ENCODE results near the gene SERPINB5. TPM values are rescaled to one million over a fixed set of nuclear protein-coding genes. Genes with fewer than 3 reads are reported as not detected.

Gene SERPINB5
- total RNA-seq, 5 donors from 2014 or later (not counting 1 experiment from before 2014, with no cell fraction given): not detected

DNA sequence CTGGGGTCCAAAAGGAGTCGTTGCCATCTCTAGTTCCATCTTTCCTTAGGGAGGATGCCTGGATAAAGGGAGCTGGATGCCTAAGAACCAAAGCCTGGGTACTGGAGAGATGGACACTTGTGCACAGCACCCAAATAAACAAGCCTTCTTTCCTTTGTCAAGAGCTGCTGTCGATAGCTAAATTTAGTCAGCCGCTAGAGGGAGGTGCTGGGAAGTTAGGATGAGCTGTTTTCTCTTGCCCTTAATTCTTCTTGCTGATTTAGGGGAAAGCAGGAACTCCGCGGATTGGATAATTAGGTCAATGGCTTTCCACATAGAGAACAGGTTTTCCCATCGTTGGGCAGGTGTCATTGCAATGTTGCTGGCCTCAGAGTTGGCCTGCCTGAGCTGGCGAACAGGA lies 34.5 kb downstream of the SERPINB5 start:
- Mint-ChIP-seq H3K4me1 (peaks cover 0 to 5% (median 0%) of the 10 kb centered on the region in 3 donors), H3K27me3 (peaks cover 36 to 37% of the 10 kb centered on the region in 2 donors), H3K36me3 (no peaks in the 10 kb centered on the region), H3K27ac (no peak overlapping the region), H3K9me3 (no peaks in the 10 kb centered on the region), H3K4me3 (no peak overlapping the region)
- no peaks in the 10 kb centered on the region for H3K4me1 ChIP-seq (ENCODE audit: control insufficient read depth in 1 of 2, extremely low read depth in 1 of 2, insufficient read depth in 2 of 2, low read length in 2 of 2)
- H3K27me3 ChIP-seq (replicated peaks in 1 of 2; ENCODE audit: control insufficient read depth in 2 of 2, extremely low read depth in 1 of 2, insufficient read depth in 2 of 2, low read length in 1 of 2): no peaks in the 10 kb centered on the region
- H3K9me3 ChIP-seq: no peaks in the 10 kb centered on the region
- H3K4me3 ChIP-seq (ENCODE audit: control insufficient read depth in 1 of 2, extremely low read depth in 1 of 2, low read length in 1 of 2): no peak overlapping the region
- ATAC-seq (replicated peaks in 1 of 4): no peak
- ChIA-PET POLR2A (no interaction called here), CTCF (interaction anchor here (0.6 to 1.1 kb wide), 4 partner anchors 9 to 255 kb away, joined by 3 to 4 read pairs (median 3); no protein-coding TSS in a partner anchor)
- H3K27ac ChIP-seq (ENCODE audit: low read length): no peak overlapping the region
- H3K36me3 ChIP-seq (ENCODE audit: control insufficient read depth in 2 of 2, extremely low read depth in 1 of 2, insufficient read depth in 1 of 2, low read length in 1 of 2): no peaks in the 10 kb centered on the region
- 78% methylated on average over 2 of the region's 7 CpGs for WGBS (ENCODE audit: insufficient coverage)
- DNase-seq: peak in 1 of 35 experiments; percentile 12

- H3K27me3 ChIP-seq (replicated peaks in 1 of 2; ENCODE audit: control insufficient read depth in 2 of 2, extremely low read depth in 1 of 2, insufficient read depth in 2 of 2, low read length in 1 of 2): peaks cover 0 to 2% of the 10 kb centered on the region in 2 experiments
- Mint-ChIP-seq H3K36me3 (no peaks in the 10 kb centered on the region), H3K4me3 (no peak overlapping the region), H3K9me3 (no peaks in the 10 kb centered on the region), H3K27me3 (peaks cover 25 to 39% of the 10 kb centered on the region in 2 donors), H3K27ac (no peak overlapping the region), H3K4me1 (peaks cover 2 to 6% (median 3%) of the 10 kb centered on the region in 3 donors)
- no peaks in the 10 kb centered on the region for H3K4me1 ChIP-seq (ENCODE audit: control insufficient read depth in 1 of 2, extremely low read depth in 1 of 2, insufficient read depth in 2 of 2, low read length in 2 of 2)
- no peak overlapping the region for H3K27ac ChIP-seq (ENCODE audit: low read length)
- ATAC-seq (replicated peaks in 1 of 4) (no peak), DNase-seq (no peak)
- ChIA-PET POLR2A (no interaction called here), CTCF (interaction anchor here in 1 of 2 donors (1.1 kb wide), 1 partner anchor 12 kb away, joined by 3 read pairs; no protein-coding TSS in a partner anchor)
- no peaks in the 10 kb centered on the region for H3K9me3 ChIP-seq
- WGBS (ENCODE audit: insufficient coverage): no CpG with 5 or more reads among the region's 6 CpGs
- H3K4me3 ChIP-seq (ENCODE audit: control insufficient read depth in 1 of 2, extremely low read depth in 1 of 2, low read length in 1 of 2): no peak overlapping the region
- no peaks in the 10 kb centered on the region for H3K36me3 ChIP-seq (ENCODE audit: control insufficient read depth in 2 of 2, extremely low read depth in 1 of 2, insufficient read depth in 1 of 2, low read length in 1 of 2)
Measured at GRCh38 chr18:63514326-63514725, 37.6 kb downstream of the SERPINB5 start.

- no peaks in the 10 kb centered on the region for H3K36me3 Mint-ChIP-seq
- H3K4me1 Mint-ChIP-seq: peaks cover 2 to 6% (median 3%) of the 10 kb centered on the region in 3 donors
- no peak overlapping the region for H3K4me3 ChIP-seq (ENCODE audit: control insufficient read depth in 1 of 2, extremely low read depth in 1 of 2, low read length in 1 of 2)
Measured at GRCh38 chr18:63514888-63515678, 38.3 kb downstream of the SERPINB5 start.

DNA sequence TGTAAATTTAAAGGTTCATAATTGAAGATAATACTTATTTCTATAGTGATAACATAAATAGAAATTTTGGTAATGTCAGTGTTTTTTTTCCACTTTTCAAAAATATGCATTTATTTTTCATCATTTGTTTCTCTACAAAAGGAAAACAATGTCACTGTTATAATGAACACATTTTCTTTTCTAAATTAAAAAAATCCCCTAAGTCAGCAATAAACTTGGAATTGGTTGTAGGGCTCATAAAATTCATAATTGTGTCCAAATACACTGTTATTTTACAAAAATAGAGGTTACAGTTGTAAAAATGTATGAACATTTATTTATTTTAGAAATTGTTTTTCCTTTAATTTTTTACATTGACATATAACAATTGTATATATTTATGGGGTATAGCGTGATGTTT lies 39.0 kb downstream of the SERPINB5 start:
- peaks cover 27 to 33% of the 10 kb centered on the region in 2 donors for H3K27me3 Mint-ChIP-seq
- no peak overlapping the region for H3K27ac ChIP-seq (ENCODE audit: low read length)
- no peaks in the 10 kb centered on the region for H3K9me3 ChIP-seq
- H3K36me3 ChIP-seq (ENCODE audit: control insufficient read depth in 2 of 2, extremely low read depth in 1 of 2, insufficient read depth in 1 of 2, low read length in 1 of 2): no peaks in the 10 kb centered on the region
- H3K4me3 ChIP-seq (ENCODE audit: control insufficient read depth in 1 of 2, extremely low read depth in 1 of 2, low read length in 1 of 2): no peak overlapping the region
- POLR2A ChIA-PET: no interaction called here
- no peak for DNase-seq
- H3K27me3 ChIP-seq (replicated peaks in 1 of 2; ENCODE audit: control insufficient read depth in 2 of 2, extremely low read depth in 1 of 2, insufficient read depth in 2 of 2, low read length in 1 of 2): peaks cover 0 to 2% of the 10 kb centered on the region in 2 experiments
- WGBS (ENCODE audit: insufficient coverage): no CpG with 5 or more reads among the region's 1 CpG
- H3K36me3 Mint-ChIP-seq: no peaks in the 10 kb centered on the region
- no peak for ATAC-seq (replicated peaks in 1 of 4)
- no peaks in the 10 kb centered on the region for H3K4me1 ChIP-seq (ENCODE audit: control insufficient read depth in 1 of 2, extremely low read depth in 1 of 2, insufficient read depth in 2 of 2, low read length in 2 of 2)
- H3K9me3 Mint-ChIP-seq: no peaks in the 10 kb centered on the region
- H3K4me3 Mint-ChIP-seq: no peak overlapping the region
- H3K27ac Mint-ChIP-seq: no peak overlapping the region
- H3K4me1 Mint-ChIP-seq: peaks cover 2 to 6% (median 3%) of the 10 kb centered on the region in 3 donors
- CTCF ChIA-PET: interaction anchor here (1.6 to 1.7 kb wide), 2 partner anchors 10 kb away, joined by 5 to 6 read pairs; no protein-coding TSS in a partner anchor

More at GRCh38 chr18:63514888-63515678, 38.3 kb downstream of the SERPINB5 start:
- H3K27ac Mint-ChIP-seq: no peak overlapping the region
- Histone ChIP-seq H3K27me3 (replicated peaks in 1 of 2; ENCODE audit: control insufficient read depth in 2 of 2, extremely low read depth in 1 of 2, insufficient read depth in 2 of 2, low read length in 1 of 2) (peaks cover 0 to 2% of the 10 kb centered on the region in 2 experiments), H3K27ac (ENCODE audit: low read length) (no peak overlapping the region), H3K9me3 (no peaks in the 10 kb centered on the region), H3K36me3 (ENCODE audit: control insufficient read depth in 2 of 2, extremely low read depth in 1 of 2, insufficient read depth in 1 of 2, low read length in 1 of 2) (no peaks in the 10 kb centered on the region), H3K4me1 (ENCODE audit: control insufficient read depth in 1 of 2, extremely low read depth in 1 of 2, insufficient read depth in 2 of 2, low read length in 2 of 2) (no peaks in the 10 kb centered on the region)
- CTCF ChIA-PET: interaction anchor here (0.6 to 1.1 kb wide), 7 partner anchors 12 to 495 kb away, joined by 3 to 4 read pairs (median 4); no protein-coding TSS in a partner anchor
- ATAC-seq (replicated peaks in 1 of 4) (no peak), DNase-seq (no peak)
- WGBS (ENCODE audit: insufficient coverage): 86% methylated on average over 4 of the region's 9 CpGs
- POLR2A ChIA-PET: no interaction called here
- peaks cover 25 to 36% of the 10 kb centered on the region in 2 donors for H3K27me3 Mint-ChIP-seq
- no peak overlapping the region for H3K4me3 Mint-ChIP-seq
- H3K9me3 Mint-ChIP-seq: no peaks in the 10 kb centered on the region

DNA sequence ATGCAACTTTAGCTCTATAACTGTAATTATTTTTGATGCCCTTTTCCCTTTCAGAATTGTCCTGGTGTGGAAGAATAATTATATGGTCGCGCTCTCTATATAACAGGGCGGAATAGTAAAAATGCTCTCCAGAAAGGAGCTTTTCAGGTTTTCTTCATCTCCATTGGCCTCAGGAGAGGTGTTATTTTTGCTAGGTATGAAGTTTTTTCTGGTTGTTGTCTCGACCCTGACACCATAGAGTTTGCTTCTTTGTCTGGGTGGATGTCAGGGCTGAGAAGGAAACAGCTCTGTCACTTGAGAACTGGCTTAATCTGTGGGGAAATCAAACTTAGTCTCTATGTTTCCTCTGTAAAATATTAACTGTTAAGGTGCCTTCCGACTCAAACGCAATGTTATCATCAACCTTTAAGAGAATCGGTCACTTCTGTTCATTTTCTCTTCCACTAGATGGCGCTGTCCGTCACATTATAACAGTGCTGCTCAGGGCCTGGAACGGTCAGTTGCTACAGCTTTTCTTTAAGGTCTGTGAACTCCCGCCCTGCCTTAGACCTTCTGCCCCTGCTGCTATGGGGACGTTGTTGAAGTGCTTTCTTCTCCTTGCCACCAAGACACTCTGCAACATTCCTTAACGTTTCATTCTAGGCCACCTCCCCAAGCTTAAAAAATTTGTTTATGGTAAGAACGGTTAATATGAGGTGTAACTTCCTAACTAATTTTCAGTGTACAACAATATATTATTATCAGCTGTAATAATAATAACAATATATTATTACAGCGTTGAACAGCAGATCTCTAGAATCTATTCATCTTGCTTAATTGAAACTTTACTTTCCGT lies 41.6 kb downstream of the SERPINB5 start:
- Mint-ChIP-seq H3K27me3 (peaks cover 21 to 24% of the 10 kb centered on the region in 2 donors), H3K9me3 (no peaks in the 10 kb centered on the region), H3K4me1 (peaks cover 2 to 6% (median 3%) of the 10 kb centered on the region in 3 donors), H3K27ac (no peak overlapping the region), H3K4me3 (no peak overlapping the region), H3K36me3 (no peaks in the 10 kb centered on the region)
- Histone ChIP-seq H3K9me3 (no peaks in the 10 kb centered on the region), H3K36me3 (ENCODE audit: control insufficient read depth in 2 of 2, extremely low read depth in 1 of 2, insufficient read depth in 1 of 2, low read length in 1 of 2) (no peaks in the 10 kb centered on the region), H3K4me3 (ENCODE audit: control insufficient read depth in 1 of 2, extremely low read depth in 1 of 2, low read length in 1 of 2) (no peak overlapping the region), H3K27ac (ENCODE audit: low read length) (no peak overlapping the region), H3K27me3 (replicated peaks in 1 of 2; ENCODE audit: control insufficient read depth in 2 of 2, extremely low read depth in 1 of 2, insufficient read depth in 2 of 2, low read length in 1 of 2) (peaks cover 0 to 2% of the 10 kb centered on the region in 2 experiments), H3K4me1 (ENCODE audit: control insufficient read depth in 1 of 2, extremely low read depth in 1 of 2, insufficient read depth in 2 of 2, low read length in 2 of 2) (no peaks in the 10 kb centered on the region)
- peak in 28 of 35 experiments; percentile 0 to 80 (median 32) for DNase-seq
- POLR2A ChIA-PET: no interaction called here
- peak; percentile 48 to 73 (median 65) for ATAC-seq (replicated peaks in 1 of 4)
- 20% methylated on average over 4 of the region's 16 CpGs for WGBS (ENCODE audit: insufficient coverage)
- CTCF ChIA-PET: interaction anchor here (0.5 to 2.1 kb wide), 34 partner anchors 7 to 526 kb away, joined by 3 to 11 read pairs (median 4); no protein-coding TSS in a partner anchor

DNA sequence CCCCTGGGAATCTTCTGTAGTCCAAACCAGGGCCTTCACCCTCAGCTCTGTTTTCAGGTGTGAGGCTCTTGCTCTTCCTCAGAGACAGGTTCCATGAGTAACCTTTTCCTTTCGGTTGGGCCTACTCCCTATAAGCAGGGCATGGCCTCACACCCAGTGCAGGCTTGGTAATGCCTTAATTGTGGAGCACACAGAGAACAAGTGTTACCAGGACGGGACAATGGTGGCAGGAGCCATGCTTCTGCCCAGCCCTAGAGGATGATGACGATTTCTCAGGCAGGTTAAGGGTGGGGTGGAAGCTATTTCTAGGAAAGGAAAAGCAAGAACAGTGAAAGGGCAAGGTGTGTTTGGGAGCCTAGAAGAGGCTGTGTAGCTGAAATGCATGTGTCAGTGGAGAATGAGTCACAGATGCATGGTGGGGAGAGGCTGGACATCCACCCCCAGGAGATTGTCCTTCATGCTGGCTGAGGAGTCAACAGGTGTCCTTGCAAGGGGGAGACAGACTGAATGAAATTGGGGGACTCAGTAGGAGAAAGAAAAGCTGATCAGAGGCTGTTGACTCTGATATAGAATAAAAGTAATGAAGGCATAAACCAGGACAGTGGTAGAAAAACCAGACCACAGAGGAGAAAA lies 43.4 kb downstream of the SERPINB5 start:
- H3K27me3 Mint-ChIP-seq: peaks cover 18 to 22% of the 10 kb centered on the region in 2 donors
- WGBS (ENCODE audit: insufficient coverage): 65% methylated on average over 3 of the region's 3 CpGs
- DNase-seq: no peak
- no peak overlapping the region for H3K27ac Mint-ChIP-seq
- CTCF ChIA-PET: interaction anchor here (0.6 to 1.3 kb wide), 3 partner anchors 8 to 522 kb away, joined by 3 to 4 read pairs (median 3); no protein-coding TSS in a partner anchor
- no peaks in the 10 kb centered on the region for H3K36me3 Mint-ChIP-seq
- peaks cover 0 to 2% of the 10 kb centered on the region in 2 experiments for H3K27me3 ChIP-seq (replicated peaks in 1 of 2; ENCODE audit: control insufficient read depth in 2 of 2, extremely low read depth in 1 of 2, insufficient read depth in 2 of 2, low read length in 1 of 2)
- H3K9me3 Mint-ChIP-seq: no peaks in the 10 kb centered on the region
- H3K27ac ChIP-seq (ENCODE audit: low read length): no peak overlapping the region
- H3K4me3 Mint-ChIP-seq: no peak overlapping the region
- ATAC-seq (replicated peaks in 1 of 4): no peak
- no peaks in the 10 kb centered on the region for H3K9me3 ChIP-seq
- no peak overlapping the region for H3K4me3 ChIP-seq (ENCODE audit: control insufficient read depth in 1 of 2, extremely low read depth in 1 of 2, low read length in 1 of 2)
- H3K4me1 Mint-ChIP-seq: peaks cover 2 to 6% (median 3%) of the 10 kb centered on the region in 3 donors
- no peaks in the 10 kb centered on the region for H3K4me1 ChIP-seq (ENCODE audit: control insufficient read depth in 1 of 2, extremely low read depth in 1 of 2, insufficient read depth in 2 of 2, low read length in 2 of 2)
- POLR2A ChIA-PET: no interaction called here
- H3K36me3 ChIP-seq (ENCODE audit: control insufficient read depth in 2 of 2, extremely low read depth in 1 of 2, insufficient read depth in 1 of 2, low read length in 1 of 2): no peaks in the 10 kb centered on the region

All from T-cell (primary cell).